GM12878 (cell line): Measurements from ENCODE around the gene CTSS. TPM values are rescaled to one million over a fixed set of nuclear protein-coding genes. Genes with fewer than 3 reads are reported as not detected.

Source experiments
- ATAC-seq: fragments of 200-7000 bp; cut with Tn5 transposase; 3 replicates; pipeline ENCODE4 v1.9.1; 2020; ENCODE audit warnings: mild to moderate bottlenecking, moderate library complexity
- BruUV-seq: library from RNA; stranded (reverse); fragments of 400-500 nt; replicated peaks from 2 replicates; lab custom pipeline; 2021; lab: Mats Ljungman, UMichigan
- CTCF ChIA-PET: fragments of 300-600 bp; sonication (Branson Sonifier 250); formaldehyde crosslinking; extraction: SDS; loops from one replicate; lab custom pipeline; 2021; ENCODE audit warnings: inconsistent platforms; lab: Yijun Ruan, JAX
- POLR2A ChIA-PET: fragments of 350-600 bp; formaldehyde crosslinking; extraction: SDS; loops from one replicate; lab custom pipeline; 2021; ENCODE audit warnings: inconsistent platforms; lab: Charles Lee
- RAD21 ChIA-PET: fragments of 300-600 bp; sonication (Branson Sonifier 250); formaldehyde crosslinking; loops from one replicate; lab custom pipeline; 2023; ENCODE audit warnings: antibody characterized with exemption; ENCODE audit not compliant: unreplicated experiment; lab: Charles Lee
- SMC1A ChIA-PET: fragments of 300-600 bp; sonication (Branson Sonifier 250); formaldehyde crosslinking; loops from one replicate; lab custom pipeline; 2023; ENCODE audit not compliant: unreplicated experiment, uncharacterized antibody; lab: Charles Lee
- DNase-seq: peaks from one replicate; pipeline ENCODE4 v3.0.0-alpha.2; 2011; ENCODE audit warnings: low read depth, low spot score
- FAIRE-seq: peaks from 3 replicates; lab custom pipeline; 2011; peaks lifted over from hg19 to GRCh38; lab: Jason Lieb, UNC
- H2AFZ ChIP-seq: 2 replicates; pipeline ENCODE4 v1.6.0; 2011; ENCODE audit warnings: low read depth, low read length, control low read depth; ENCODE audit not compliant: control insufficient read depth
- H3K27ac ChIP-seq: 2 replicates; pipeline ENCODE4 v1.5.1; 2011; ENCODE audit warnings: control low read depth; ENCODE audit not compliant: control insufficient read depth, insufficient read depth
- H3K27me3 ChIP-seq, 2 experiments: replicated peaks in 1 of 2; 2 replicates each; pipeline versions ENCODE4 v1.6.0 to v1.6.1; 2011; ENCODE audit warnings: low read length in 1 of 2; ENCODE audit not compliant: control insufficient read depth in 2 of 2, insufficient read depth in 2 of 2
- H3K36me3 ChIP-seq, 2 experiments: 2 replicates each; pipeline ENCODE4 v1.5.1; 2011; ENCODE audit warnings: low read length in 1 of 2; ENCODE audit not compliant: control insufficient read depth in 2 of 2, insufficient read depth in 2 of 2
- H3K4me1 ChIP-seq: 2 replicates; pipeline ENCODE4 v1.6.1; 2011; ENCODE audit warnings: mild to moderate bottlenecking, low read length, moderate library complexity, mixed read lengths; ENCODE audit not compliant: control insufficient read depth, insufficient read depth
- H3K4me2 ChIP-seq: 2 replicates; pipeline ENCODE4 v1.6.0; 2011; ENCODE audit warnings: control low read depth; ENCODE audit not compliant: control insufficient read depth, insufficient read depth
- H3K4me3 ChIP-seq: fragments of 200-600 bp; sonication (generic); 2 replicates; pipeline ENCODE4 v1.5.1; 2016
- H3K79me2 ChIP-seq: 2 replicates; pipeline ENCODE4 v1.6.0; 2011; ENCODE audit warnings: low read length; ENCODE audit not compliant: control insufficient read depth, insufficient read depth
- H3K9ac ChIP-seq: 2 replicates; pipeline ENCODE4 v1.8.0; 2011; ENCODE audit warnings: low read length, control low read depth, mixed read lengths; ENCODE audit not compliant: control insufficient read depth, insufficient read depth
- H3K9me3 ChIP-seq: replicated peaks from 3 replicates; pipeline ENCODE4 v1.5.1; 2011; ENCODE audit warnings: mild to moderate bottlenecking, low read length; ENCODE audit not compliant: control insufficient read depth, insufficient read depth
- H4K20me1 ChIP-seq: 2 replicates; pipeline ENCODE4 v1.6.0; 2011; ENCODE audit not compliant: control insufficient read depth, insufficient read depth
- ATF3 ChIP-seq: IDR thresholded peaks from 2 replicates; pipeline ENCODE4 v1.6.1; 2011; ENCODE audit warnings: low read depth, mild to moderate bottlenecking, low read length, moderate library complexity, borderline replicate concordance; ENCODE audit errors: extremely low read depth
- CREM ChIP-seq: IDR thresholded peaks from 2 replicates; pipeline ENCODE4 v1.6.1; 2014; ENCODE audit warnings: antibody characterized with exemption, low read depth
- EP300 ChIP-seq, 2 experiments: fragments of 150-350 bp in 1 of 2; IDR thresholded peaks; 2 replicates each; pipeline ENCODE4 v1.6.1; 2011 to 2012; ENCODE audit warnings: low read depth in 2 of 2, low read length in 2 of 2, borderline replicate concordance in 1 of 2, improper control_type of control experiment in 1 of 2, inconsistent platforms in 1 of 2; ENCODE audit not compliant: control insufficient read depth in 1 of 2
- ESRRA ChIP-seq: IDR thresholded peaks from 2 replicates; pipeline ENCODE4 v1.6.1; 2012; ENCODE audit warnings: mild to moderate bottlenecking, low read length, improper control_type of control experiment
- FOXM1 ChIP-seq: IDR thresholded peaks from 2 replicates; pipeline ENCODE4 v1.6.1; 2012; ENCODE audit warnings: low read depth, mild to moderate bottlenecking, inconsistent platforms, low read length, moderate library complexity
- JUNB ChIP-seq: IDR thresholded peaks from 2 replicates; pipeline ENCODE4 v1.6.1; 2016; ENCODE audit warnings: antibody characterized with exemption, mild to moderate bottlenecking
- JUND ChIP-seq: IDR thresholded peaks from 2 replicates; pipeline ENCODE4 v1.6.1; 2012; ENCODE audit warnings: low read depth, mild to moderate bottlenecking, low read length, improper control_type of control experiment, moderate library complexity
- MTA2 ChIP-seq: fragments of 450-650 bp; IDR thresholded peaks from 2 replicates; pipeline ENCODE4 v1.6.1; 2016; ENCODE audit warnings: low read depth, mild to moderate bottlenecking, moderate library complexity
- RAD51 ChIP-seq: fragments of 450-650 bp; IDR thresholded peaks from 2 replicates; pipeline ENCODE4 v1.6.1; 2016; ENCODE audit warnings: moderate library complexity, mild to moderate bottlenecking, inconsistent platforms
- RELB ChIP-seq: fragments of 450-650 bp; IDR thresholded peaks from 2 replicates; pipeline ENCODE4 v1.6.1; 2017; ENCODE audit warnings: low read depth, mild to moderate bottlenecking, moderate library complexity
- SIN3A ChIP-seq: IDR thresholded peaks from 2 replicates; pipeline ENCODE4 v1.6.1; 2012; ENCODE audit warnings: low read depth, low read length, improper control_type of control experiment
- SMC3 ChIP-seq: IDR thresholded peaks from 2 replicates; pipeline ENCODE4 v1.6.1; 2011; ENCODE audit warnings: low read length, improper control_type of control experiment, borderline replicate concordance
- SRF ChIP-seq, 2 experiments: IDR thresholded peaks; 2 replicates each; pipeline ENCODE4 v1.6.1; 2011; ENCODE audit warnings: low read depth in 2 of 2, low read length in 2 of 2, mild to moderate bottlenecking in 1 of 2, moderate library complexity in 1 of 2
- YBX1 ChIP-seq: fragments of 450-650 bp; IDR thresholded peaks from 2 replicates; pipeline ENCODE4 v1.6.1; 2016; ENCODE audit warnings: antibody characterized with exemption
- ZNF384 ChIP-seq: IDR thresholded peaks from 2 replicates; pipeline ENCODE4 v1.6.1; 2012; ENCODE audit warnings: low read depth, mild to moderate bottlenecking, low read length, improper control_type of control experiment, borderline replicate concordance
- WGBS: methylation state at CpG from one replicate; pipeline ENCODE4 v1.1.6; 2016; ENCODE audit warnings: low lambda C conversion rate; ENCODE audit not compliant: insufficient replicate concordance, insufficient coverage; ENCODE audit errors: missing lambda C conversion rate; 5-methylcytosine and 5-hydroxymethylcytosine counted together
- in situ Hi-C: fragments of 300-500 bp; cut with MboI; formaldehyde crosslinking; loops from 9 replicates; pipeline ENCODE4 v1.14.3; 2018; ENCODE audit warnings: mixed read lengths
- intact Hi-C: fragments of 100-400 bp; cut with micrococcal nuclease; formaldehyde crosslinking; loops from one replicate; pipeline ENCODE4 v1.14.2; 2022; ENCODE audit not compliant: unreplicated experiment
- polyA plus RNA-seq, 11 experiments: library from polyadenylated mRNA; depleted of rRNA in 4 of 11; unstranded in 6 of 11; stranded (reverse) in 5 of 11; fragments of >200 nt; fragmentation: Nextera tagmentation in 4 of 11; fragmentation: Illumina TruSeq in 1 of 11; extraction: Ambion mirVana in 4 of 11; extraction: Trizol in 1 of 11; gene quantifications; 1 replicate in 1 of 11; 2 replicates in 10 of 11; pipeline versions ENCODE4 v1.2.1 to v1.2.3, GENCODE V29; 2011 to 2016; ENCODE audit warnings: inconsistent platforms in 2 of 11, missing spikeins in 2 of 11, low read depth in 1 of 11
- total RNA-seq, 4 experiments: library from RNA; depleted of rRNA in 3 of 4; stranded (reverse); fragments of >200 nt in 3 of 4; fragmentation: Illumina TruSeq in 1 of 4; extraction: Trizol in 1 of 4; gene quantifications; 2 replicates each; pipeline versions ENCODE4 v1.2.1 to v1.2.3, GENCODE V29; 2013 to 2021

The CTSS gene
- total and polyA plus RNA-seq, 10 of the 15 experiments (the other 5 are each of a cell fraction or from before 2014, with no cell fraction given): 32.8 to 174 (median 60.9) TPM

- H3K27me3 ChIP-seq: no peaks in the 10 kb centered on the region
- H3K79me2 ChIP-seq: no peaks in the 10 kb centered on the region
- in situ Hi-C loops (no loop called here), intact Hi-C loops (no loop called here)
- WGBS: 96% methylated on average over 4 of the region's 4 CpGs
- H3K27ac ChIP-seq: no peak overlapping the region
- ChIA-PET SMC1A (no interaction called here), RAD21 (interaction anchor here (1.2 kb wide), 1 partner anchor 245 kb away, joined by 4 read pairs; no protein-coding TSS in a partner anchor)
- BruUV-seq: no TSS peak
- H4K20me1 ChIP-seq: no peaks in the 10 kb centered on the region
- FAIRE-seq (no peak), ATAC-seq (no peak)
- no peaks in the 10 kb centered on the region for H3K4me1 ChIP-seq
- H3K4me2 ChIP-seq: no peak overlapping the region
- no peaks in the 10 kb centered on the region for H3K36me3 ChIP-seq
- H3K9me3 ChIP-seq: no peaks in the 10 kb centered on the region
- no peak for TF ChIP-seq JUNB
- no peak for TF ChIP-seq FOXM1
- no peak for TF ChIP-seq JUND
- TF ChIP-seq YBX1: no peak
- no peak for TF ChIP-seq ZNF384
- TF ChIP-seq SIN3A: no peak
- TF ChIP-seq SRF (IDR thresholded peaks at IDR 0.05; ENCODE audit: low read depth in 2 of 2, low read length in 2 of 2): no peak
- TF ChIP-seq, all 136 proteins: peak for 0
- H3K9ac ChIP-seq: no peak overlapping the region
- H3K4me3 ChIP-seq: no peak overlapping the region
- DNase-seq: no peak
- POLR2A ChIA-PET: interaction anchor here (0.9 kb wide), 1 partner anchor 113 kb away, joined by 3 read pairs; no protein-coding TSS in a partner anchor
- CTCF ChIA-PET: interaction anchor here (0.7 to 2.1 kb wide), 2 partner anchors 245 to 844 kb away, joined by 3 to 8 read pairs; no protein-coding TSS in a partner anchor
- H2AFZ ChIP-seq: no peak overlapping the region
These were observed 40.3 kb upstream of the CTSS start for GRCh38 chr1:150805899-150806298.

GRCh38 chr1:150804671-150805070 is 39.1 kb upstream of the CTSS start:
- Histone ChIP-seq H3K4me3 (no peak overlapping the region), H3K27ac (no peak overlapping the region), H3K9me3 (no peaks in the 10 kb centered on the region), H3K4me1 (no peaks in the 10 kb centered on the region), H3K9ac (no peak overlapping the region), H3K4me2 (no peak overlapping the region), H2AFZ (no peak overlapping the region), H4K20me1 (no peaks in the 10 kb centered on the region), H3K36me3 (no peaks in the 10 kb centered on the region), H3K79me2 (no peaks in the 10 kb centered on the region), H3K27me3 (no peaks in the 10 kb centered on the region)
- no peak for ATAC-seq
- no peak for FAIRE-seq
- RAD21 ChIA-PET: no interaction called here
- POLR2A ChIA-PET: interaction anchor here (0.5 to 0.7 kb wide), 2 partner anchors 49 to 274 kb away, joined by 3 to 4 read pairs; no protein-coding TSS in a partner anchor
- SMC1A ChIA-PET: interaction anchor here (0.9 to 1.1 kb wide), 3 partner anchors 39 to 191 kb away, joined by 3 read pairs; no protein-coding TSS in a partner anchor
- DNase-seq: no peak
- no TSS peak for BruUV-seq
- intact Hi-C loops (no loop called here), in situ Hi-C loops (no loop called here)
- 98% methylated on average over 3 of the region's 3 CpGs for WGBS
- CTCF ChIA-PET: interaction anchor here (1.3 to 2.1 kb wide), 3 partner anchors 8 to 244 kb away, joined by 3 to 8 read pairs (median 6); no protein-coding TSS in a partner anchor
- TF ChIP-seq RELB (no peak), CREM (no peak), SRF (IDR thresholded peaks at IDR 0.05; ENCODE audit: low read depth in 2 of 2, low read length in 2 of 2) (no peak), JUNB (no peak), EP300 (IDR thresholded peaks at IDR 0.05; ENCODE audit: borderline replicate concordance in 1 of 2, control insufficient read depth in 1 of 2, low read depth in 2 of 2, low read length in 2 of 2) (no peak), MTA2 (no peak), ATF3 (no peak), ESRRA (no peak), YBX1 (no peak), RAD51 (no peak), SMC3 (no peak)
